OCI-LY7 (cell line): ENCODE measurements around the gene SYNGR1. TPM values are rescaled to one million over a fixed set of nuclear protein-coding genes. Genes with fewer than 3 reads are reported as not detected.

Experiments
- BruUV-seq: library from RNA; stranded (reverse); fragments of 400-500 nt; replicated peaks from 2 replicates; lab custom pipeline; 2021; lab: Mats Ljungman, UMichigan
- CTCF ChIA-PET: fragments of 300-600 bp; sonication (Branson Sonifier 250); formaldehyde crosslinking; loops from one replicate; lab custom pipeline; 2022; ENCODE audit warnings: antibody characterized with exemption; ENCODE audit not compliant: unreplicated experiment; lab: Charles Lee
- POLR2A ChIA-PET: fragments of 300-600 bp; sonication (Branson Sonifier 250); formaldehyde crosslinking; loops from one replicate; lab custom pipeline; 2022; ENCODE audit warnings: antibody characterized with exemption; lab: Charles Lee
- DNase-seq: peaks from one replicate; pipeline ENCODE4 v3.0.0-alpha.2; 2015; ENCODE audit warnings: low spot score
- H2AFZ ChIP-seq: fragments of 200-600 bp; sonication (generic), shearing (Covaris generic); 2 replicates; pipeline ENCODE4 v1.6.1; 2014; ENCODE audit warnings: mild to moderate bottlenecking, antibody characterized with exemption, low read length, moderate library complexity
- H3K27ac ChIP-seq: fragments of 200-600 bp; sonication (generic); 2 replicates; pipeline ENCODE4 v1.5.1; 2014; ENCODE audit warnings: mixed run types, low read depth, mild to moderate bottlenecking, moderate library complexity, low read length, inconsistent platforms; ENCODE audit not compliant: poor library complexity, severe bottlenecking
- H3K36me3 ChIP-seq: fragments of 200-600 bp; sonication (generic); 2 replicates; pipeline ENCODE4 v1.6.1; 2014; ENCODE audit warnings: mild to moderate bottlenecking, antibody characterized with exemption, low read length, moderate library complexity, mixed read lengths; ENCODE audit not compliant: insufficient read depth
- H3K4me1 ChIP-seq: fragments of 200-600 bp; sonication (generic); 2 replicates; pipeline ENCODE4 v1.5.1; 2014; ENCODE audit warnings: mild to moderate bottlenecking, low read length; ENCODE audit not compliant: insufficient read depth, poor library complexity, severe bottlenecking
- H3K4me2 ChIP-seq: fragments of 200-600 bp; sonication (generic); 2 replicates; pipeline ENCODE4 v1.6.1; 2014; ENCODE audit warnings: mild to moderate bottlenecking, low read length
- H3K4me3 ChIP-seq: fragments of 200-600 bp; sonication (generic); 2 replicates; pipeline ENCODE4 v1.5.1; 2014; ENCODE audit warnings: mild to moderate bottlenecking, low read depth, low read length; ENCODE audit not compliant: poor library complexity, severe bottlenecking
- H3K79me2 ChIP-seq: fragments of 200-600 bp; sonication (generic); 2 replicates; pipeline ENCODE4 v1.6.1; 2016; ENCODE audit warnings: low read depth, mild to moderate bottlenecking, low read length, moderate library complexity, mixed read lengths; ENCODE audit not compliant: insufficient read depth
- H3K9me2 ChIP-seq: fragments of 200-600 bp; sonication (generic); 2 replicates; pipeline ENCODE4 v1.6.1; 2016; ENCODE audit warnings: mild to moderate bottlenecking, low read length, mixed read lengths; ENCODE audit not compliant: insufficient read depth
- H3K9me3 ChIP-seq: fragments of 200-600 bp; sonication (generic); 2 replicates; pipeline ENCODE4 v1.6.1; 2014; ENCODE audit warnings: mild to moderate bottlenecking, mixed run types, low read length, mixed read lengths
- H4K20me1 ChIP-seq: fragments of 200-600 bp; sonication (generic); 2 replicates; pipeline ENCODE4 v1.6.1; 2014; ENCODE audit warnings: mild to moderate bottlenecking, antibody characterized with exemption, low read length, moderate library complexity, mixed read lengths; ENCODE audit not compliant: insufficient read depth
- EZH2phosphoT487 ChIP-seq: fragments of 200-600 bp; sonication (generic); IDR thresholded peaks from 2 replicates; pipeline ENCODE4 v1.6.1; 2018; ENCODE audit warnings: low read depth, borderline replicate concordance, mild to moderate bottlenecking, mixed run types, antibody characterized with exemption, low read length, moderate library complexity, mixed read lengths
- intact Hi-C: fragments of 100-400 bp; cut with micrococcal nuclease; formaldehyde crosslinking; loops from one replicate; pipeline ENCODE4 v1.10.0; 2022; ENCODE audit not compliant: unreplicated experiment
- total RNA-seq, 2 experiments: library from RNA; depleted of rRNA in 1 of 2; stranded (reverse); fragments of >200 nt in 1 of 2; shearing (Covaris generic) in 1 of 2; gene quantifications; 2 replicates each; pipeline ENCODE4 v1.2.3, GENCODE V29; 2014 to 2022
- TF ChIP-seq, protein P1 (sequence below): fragments of 200-600 bp; sonication (generic); conservative IDR thresholded peaks from 2 replicates; pipeline ENCODE4 v1.5.1; 2014; ENCODE audit warnings: mild to moderate bottlenecking, antibody characterized with exemption, low read length, moderate library complexity, mixed read lengths

The SYNGR1 gene
- total RNA-seq, 2 experiments from 2014 or later = 10.2 to 23.3 TPM

DNA sequence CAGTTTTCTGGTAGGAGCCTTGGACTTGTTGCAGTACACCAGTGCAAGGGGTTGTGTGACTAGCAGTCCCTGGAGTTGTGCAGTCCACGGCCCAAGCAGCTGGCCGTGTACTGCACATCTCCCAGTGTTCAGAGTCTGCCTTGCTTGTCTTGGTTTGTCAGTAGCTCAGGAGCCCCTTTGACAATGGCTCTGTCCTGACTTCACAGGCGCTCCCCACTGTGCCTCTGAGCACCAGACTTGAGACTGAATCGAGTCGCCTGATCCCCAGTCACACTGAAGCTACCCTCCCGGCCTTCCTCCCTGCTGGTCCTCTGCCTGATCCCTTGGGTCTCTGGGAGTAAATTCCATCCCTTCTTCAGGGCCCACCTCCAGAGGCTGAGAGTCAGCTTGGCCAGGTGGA lies 19.4 kb downstream of the SYNGR1 start:
- Histone ChIP-seq H3K4me2 (no peak overlapping the region), H3K79me2 (no peaks in the 10 kb centered on the region), H3K9me3 (no peaks in the 10 kb centered on the region), H2AFZ (no peak overlapping the region), H3K27ac (no peak overlapping the region), H3K4me1 (peaks cover 9% of the 10 kb centered on the region), H3K36me3 (no peaks in the 10 kb centered on the region), H3K9me2 (no peaks in the 10 kb centered on the region), H3K4me3 (no peak overlapping the region), H4K20me1 (no peaks in the 10 kb centered on the region)
- ChIA-PET CTCF (no interaction called here), POLR2A (no interaction called here)
- TF ChIP-seq, protein P1, sequence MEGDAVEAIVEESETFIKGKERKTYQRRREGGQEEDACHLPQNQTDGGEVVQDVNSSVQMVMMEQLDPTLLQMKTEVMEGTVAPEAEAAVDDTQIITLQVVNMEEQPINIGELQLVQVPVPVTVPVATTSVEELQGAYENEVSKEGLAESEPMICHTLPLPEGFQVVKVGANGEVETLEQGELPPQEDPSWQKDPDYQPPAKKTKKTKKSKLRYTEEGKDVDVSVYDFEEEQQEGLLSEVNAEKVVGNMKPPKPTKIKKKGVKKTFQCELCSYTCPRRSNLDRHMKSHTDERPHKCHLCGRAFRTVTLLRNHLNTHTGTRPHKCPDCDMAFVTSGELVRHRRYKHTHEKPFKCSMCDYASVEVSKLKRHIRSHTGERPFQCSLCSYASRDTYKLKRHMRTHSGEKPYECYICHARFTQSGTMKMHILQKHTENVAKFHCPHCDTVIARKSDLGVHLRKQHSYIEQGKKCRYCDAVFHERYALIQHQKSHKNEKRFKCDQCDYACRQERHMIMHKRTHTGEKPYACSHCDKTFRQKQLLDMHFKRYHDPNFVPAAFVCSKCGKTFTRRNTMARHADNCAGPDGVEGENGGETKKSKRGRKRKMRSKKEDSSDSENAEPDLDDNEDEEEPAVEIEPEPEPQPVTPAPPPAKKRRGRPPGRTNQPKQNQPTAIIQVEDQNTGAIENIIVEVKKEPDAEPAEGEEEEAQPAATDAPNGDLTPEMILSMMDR = no peak
- no peak for TF ChIP-seq EZH2phosphoT487
- DNase-seq = no peak
- BruUV-seq = no TSS peak
- intact Hi-C loops = no loop called here

DNA sequence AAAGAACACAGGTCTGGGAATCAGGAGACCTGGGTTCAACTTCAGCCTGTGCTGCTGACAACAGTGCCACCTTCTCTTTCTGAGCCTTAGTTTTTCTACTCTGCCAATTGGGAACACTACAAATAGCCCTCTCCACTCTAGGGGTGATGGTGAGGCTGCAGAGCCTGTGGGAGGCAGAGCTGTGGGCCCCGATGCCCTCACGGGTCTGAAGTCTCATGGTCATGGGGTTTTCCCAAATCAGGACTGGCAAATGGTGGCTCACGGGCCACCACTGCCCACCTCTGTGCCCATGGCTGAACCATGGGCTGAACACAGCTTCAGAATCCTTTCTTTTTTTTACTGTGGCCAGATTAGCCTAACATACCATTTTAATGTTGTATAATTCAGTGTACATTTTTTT lies 19.8 kb downstream of the SYNGR1 start:
- Histone ChIP-seq H3K4me2 (no peak overlapping the region), H4K20me1 (no peaks in the 10 kb centered on the region), H3K79me2 (no peaks in the 10 kb centered on the region), H3K27ac (no peak overlapping the region), H3K9me3 (no peaks in the 10 kb centered on the region), H2AFZ (no peak overlapping the region), H3K4me3 (no peak overlapping the region), H3K36me3 (no peaks in the 10 kb centered on the region), H3K4me1 (peaks cover 9% of the 10 kb centered on the region), H3K9me2 (no peaks in the 10 kb centered on the region)
- no peak for DNase-seq
- ChIA-PET POLR2A (no interaction called here), CTCF (no interaction called here)
- intact Hi-C loops = no loop called here
- TF ChIP-seq, protein P1 = no peak
- no peak for TF ChIP-seq EZH2phosphoT487
- no TSS peak for BruUV-seq

DNA sequence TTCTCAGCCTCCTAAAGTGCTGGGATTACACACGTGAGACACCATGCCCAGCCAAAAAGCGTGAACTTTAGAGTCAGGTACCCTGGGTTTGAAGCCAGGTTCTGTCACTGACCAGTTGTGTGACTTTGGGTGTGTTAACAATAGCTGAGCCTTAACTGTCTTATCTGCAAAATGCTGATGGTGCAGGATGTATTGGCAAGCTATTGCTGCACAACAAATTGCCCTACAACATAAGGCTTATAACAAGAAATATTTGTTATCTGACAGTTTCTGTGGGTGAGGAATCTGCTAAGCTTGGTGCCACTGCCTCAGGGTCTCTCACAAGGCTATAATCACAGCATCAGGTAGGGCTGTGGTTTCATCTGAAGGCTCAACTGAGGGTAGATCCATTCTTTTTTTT lies 21.9 kb downstream of the SYNGR1 start:
- Histone ChIP-seq H3K4me2 (no peak overlapping the region), H3K4me1 (no peaks in the 10 kb centered on the region), H4K20me1 (no peaks in the 10 kb centered on the region), H3K9me3 (no peaks in the 10 kb centered on the region), H3K27ac (no peak overlapping the region), H3K4me3 (no peak overlapping the region), H3K79me2 (no peaks in the 10 kb centered on the region), H3K36me3 (no peaks in the 10 kb centered on the region), H3K9me2 (no peaks in the 10 kb centered on the region), H2AFZ (no peak overlapping the region)
- TF ChIP-seq, protein P1 = no peak
- no peak for TF ChIP-seq EZH2phosphoT487
- DNase-seq = no peak
- ChIA-PET CTCF (no interaction called here), POLR2A (interaction anchor here (0.6 kb wide), 1 partner anchor 45 kb away, joined by 5 read pairs; no protein-coding TSS in a partner anchor)
- no TSS peak for BruUV-seq
- intact Hi-C loops = no loop called here
